Measurements from ENCODE around the gene ZDHHC7. TPM values are rescaled to one million over a fixed set of nuclear protein-coding genes. Genes with fewer than 3 reads are reported as not detected.

The ZDHHC7 gene
- total and polyA plus RNA-seq, 4 donors, result 2.5 to 14.9 (median 12.1) TPM

- no peak overlapping the region for H3K27ac ChIP-seq (ENCODE audit: low read depth in 1 of 2, low read length in 2 of 2)
- H3K36me3 ChIP-seq (ENCODE audit: control insufficient read depth in 4 of 4, insufficient read depth in 3 of 4, low read depth in 1 of 4, low read length in 3 of 4), result no peaks in the 10 kb centered on the region
- TF ChIP-seq ZBTB33 (IDR thresholded peaks at IDR 0.05), result no peak
- TF ChIP-seq SP1 (IDR thresholded peaks at IDR 0.05), result no peak
- TF ChIP-seq GABPA (IDR thresholded peaks at IDR 0.05 in 1 of 2, conservative IDR thresholded peaks at IDR 0.05 in 1 of 2), result no peak
- no peak for TF ChIP-seq EGR1 (IDR thresholded peaks at IDR 0.05; ENCODE audit: low read depth in 2 of 2)
- no peak for TF ChIP-seq CTCF (IDR thresholded peaks at IDR 0.05; ENCODE audit: low read depth, low read length, missing input control)
- no peak for TF ChIP-seq JUND (IDR thresholded peaks at IDR 0.05)
- no peak for TF ChIP-seq MAX (IDR thresholded peaks at IDR 0.05)
- TF ChIP-seq TAF1 (conservative IDR thresholded peaks at IDR 0.05), result no peak
- TF ChIP-seq HNF4A (conservative IDR thresholded peaks at IDR 0.05), result no peak
- no peak for TF ChIP-seq ATF3 (IDR thresholded peaks at IDR 0.05)
- TF ChIP-seq FOXA2 (IDR thresholded peaks at IDR 0.05), result no peak
- no peak for TF ChIP-seq REST (IDR thresholded peaks at IDR 0.05)
- no peak for TF ChIP-seq FOXA1 (IDR thresholded peaks at IDR 0.05)
- TF ChIP-seq RAD21 (IDR thresholded peaks at IDR 0.05), result no peak
- no peak for TF ChIP-seq NR2F2 (IDR thresholded peaks at IDR 0.05)
- no peak for TF ChIP-seq YY1 (IDR thresholded peaks at IDR 0.05)
- TF ChIP-seq HNF4G (IDR thresholded peaks at IDR 0.05), result no peak
- H3K9ac ChIP-seq (ENCODE audit: low read depth in 1 of 2, low read length in 2 of 2), result no peak overlapping the region
- H3K9me3 ChIP-seq (ENCODE audit: control insufficient read depth in 4 of 4, low read length in 3 of 4), result no peaks in the 10 kb centered on the region
- 80% methylated on average over 4 of the region's 4 CpGs for WGBS
- DNase-seq (ENCODE audit: low spot score), result no peak
- peaks cover 0 to 6% (median 0%) of the 10 kb centered on the region in 4 donors for H3K4me1 ChIP-seq (ENCODE audit: control insufficient read depth in 4 of 4, insufficient read depth in 4 of 4, low read length in 3 of 4)
- no peaks in the 10 kb centered on the region for H3K27me3 ChIP-seq (ENCODE audit: control insufficient read depth in 4 of 4, insufficient read depth in 4 of 4, low read length in 3 of 4)
- H3K4me3 ChIP-seq (ENCODE audit: low read depth in 1 of 3, low read length in 3 of 3), result no peak overlapping the region
These were observed 5.8 kb upstream of the ZDHHC7 start for GRCh38 chr16:85017151-85017550.

Data from liver (tissue), 9 donors.